ENCODE results near the gene DDA1.

The DDA1 gene

DNA sequence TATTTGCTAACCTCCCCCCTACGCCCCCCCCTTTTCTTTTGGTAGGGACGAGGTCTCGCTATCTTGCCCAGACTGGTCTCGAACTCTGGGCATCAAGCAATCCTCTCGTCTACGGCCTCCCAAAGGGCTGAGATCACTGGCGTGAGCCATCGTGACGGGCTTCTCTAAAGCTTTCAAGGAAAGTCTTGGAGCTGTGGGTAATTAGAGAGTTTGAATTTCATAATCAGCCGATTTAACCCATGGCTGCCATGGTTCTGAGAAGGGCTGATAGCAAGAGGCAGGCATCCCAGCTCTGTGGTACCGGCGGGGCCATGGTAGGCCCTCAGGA, 5.5 kb upstream of the DDA1 start:
- TF ChIP-seq, protein P1, sequence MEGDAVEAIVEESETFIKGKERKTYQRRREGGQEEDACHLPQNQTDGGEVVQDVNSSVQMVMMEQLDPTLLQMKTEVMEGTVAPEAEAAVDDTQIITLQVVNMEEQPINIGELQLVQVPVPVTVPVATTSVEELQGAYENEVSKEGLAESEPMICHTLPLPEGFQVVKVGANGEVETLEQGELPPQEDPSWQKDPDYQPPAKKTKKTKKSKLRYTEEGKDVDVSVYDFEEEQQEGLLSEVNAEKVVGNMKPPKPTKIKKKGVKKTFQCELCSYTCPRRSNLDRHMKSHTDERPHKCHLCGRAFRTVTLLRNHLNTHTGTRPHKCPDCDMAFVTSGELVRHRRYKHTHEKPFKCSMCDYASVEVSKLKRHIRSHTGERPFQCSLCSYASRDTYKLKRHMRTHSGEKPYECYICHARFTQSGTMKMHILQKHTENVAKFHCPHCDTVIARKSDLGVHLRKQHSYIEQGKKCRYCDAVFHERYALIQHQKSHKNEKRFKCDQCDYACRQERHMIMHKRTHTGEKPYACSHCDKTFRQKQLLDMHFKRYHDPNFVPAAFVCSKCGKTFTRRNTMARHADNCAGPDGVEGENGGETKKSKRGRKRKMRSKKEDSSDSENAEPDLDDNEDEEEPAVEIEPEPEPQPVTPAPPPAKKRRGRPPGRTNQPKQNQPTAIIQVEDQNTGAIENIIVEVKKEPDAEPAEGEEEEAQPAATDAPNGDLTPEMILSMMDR (IDR thresholded peaks at IDR 0.05): no peak

DNA sequence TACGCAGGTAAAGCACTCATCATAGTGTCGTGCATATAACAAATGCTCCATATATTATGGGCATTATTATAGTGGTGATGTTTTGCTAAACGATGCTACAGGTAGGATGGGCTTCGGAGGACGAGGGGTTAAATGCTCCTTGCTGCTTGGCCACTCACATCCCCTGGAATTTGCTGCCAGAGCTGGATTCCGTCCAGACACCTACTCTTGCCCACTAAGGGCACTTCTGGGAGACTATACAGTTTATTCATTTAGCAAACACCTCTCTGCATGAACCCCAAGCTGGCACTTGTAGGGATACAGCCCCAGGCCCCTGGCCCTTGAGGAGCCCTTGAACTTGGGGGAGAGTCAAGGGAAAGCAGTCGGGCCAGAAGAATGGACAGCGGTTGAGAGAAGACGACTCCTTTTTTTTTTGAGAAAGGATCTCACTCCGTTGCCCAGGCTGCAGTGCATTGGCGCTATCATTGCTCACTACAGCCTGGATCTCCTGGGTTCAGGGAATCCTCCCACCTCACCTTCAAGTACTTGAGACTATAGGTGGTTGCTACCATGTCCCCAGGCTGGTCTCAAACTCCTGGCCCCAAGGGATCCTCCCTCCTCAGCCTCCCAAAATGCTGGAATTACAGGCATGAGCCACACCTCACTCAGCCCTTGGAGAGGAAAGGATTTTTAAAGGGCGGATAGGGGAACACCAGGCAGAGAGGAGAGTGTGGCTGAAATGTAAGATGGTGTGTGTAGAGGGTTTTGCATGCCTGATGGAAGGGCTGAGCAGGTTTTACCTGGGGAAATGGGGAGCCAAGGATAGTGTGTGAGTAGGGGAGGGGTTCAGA, 4.8 kb upstream of the DDA1 start:
- TF ChIP-seq, protein P1 (IDR thresholded peaks at IDR 0.05): no peak

DNA sequence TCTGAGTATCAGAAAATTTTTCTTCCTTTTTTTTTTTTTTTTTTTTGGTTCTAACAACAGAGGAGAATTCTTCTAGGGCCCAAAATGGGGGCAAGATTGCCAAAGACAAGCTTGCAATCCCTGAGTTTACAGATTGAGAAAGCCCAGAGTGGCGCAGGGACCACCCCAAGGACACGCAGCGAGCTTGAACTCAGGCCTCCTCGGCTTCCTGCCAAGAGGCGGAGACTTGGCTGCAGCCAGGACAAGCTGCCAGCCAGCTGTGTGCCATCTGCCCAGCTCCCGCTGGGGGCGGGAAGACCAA, 4.2 kb upstream of the DDA1 start:
- TF ChIP-seq, protein P1 (IDR thresholded peaks at IDR 0.05): no peak

DNA sequence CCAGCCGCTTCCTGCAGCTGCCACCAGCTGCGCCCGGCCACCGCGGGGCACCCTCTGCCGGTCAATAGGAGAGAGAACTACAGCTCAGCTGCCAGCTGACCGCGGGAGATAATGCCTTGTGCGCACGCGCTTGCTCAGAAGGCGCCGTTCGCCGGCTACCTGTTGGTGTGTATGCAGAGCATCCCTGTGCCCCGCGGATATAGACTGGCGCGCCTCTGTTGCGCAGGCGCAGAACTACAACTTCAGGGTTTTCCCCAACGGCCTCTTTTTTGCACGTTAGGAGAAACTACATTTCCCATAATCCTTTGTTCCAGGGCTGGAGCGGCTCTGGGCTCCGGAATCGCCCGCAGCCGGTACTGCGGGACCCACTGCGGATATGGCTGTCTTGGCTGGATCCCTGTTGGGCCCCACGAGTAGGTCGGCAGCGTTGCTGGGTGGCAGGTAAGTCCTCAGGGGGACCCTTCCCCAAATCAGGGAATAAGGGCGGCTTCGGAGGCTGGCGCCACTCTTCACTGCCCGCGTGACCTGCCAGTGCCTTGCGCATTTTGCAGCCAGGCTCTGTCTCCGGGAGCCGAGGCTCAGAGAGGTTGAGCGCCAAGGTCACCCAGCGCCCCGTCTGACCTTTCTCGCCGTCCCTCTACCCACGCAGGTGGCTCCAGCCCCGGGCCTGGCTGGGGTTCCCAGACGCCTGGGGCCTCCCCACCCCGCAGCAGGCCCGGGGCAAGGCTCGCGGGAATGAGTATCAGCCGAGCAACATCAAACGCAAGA, 3.7 kb upstream of the DDA1 start, which contains the start of gene MRPL34:
Gene MRPL34 (plus strand): TSS at position 356 of the 768 bp plus-strand sequence. CDS start 21 bp downstream, at position 377.
- TF ChIP-seq, protein P1 (IDR thresholded peaks at IDR 0.05): peak; percentile 85

DNA sequence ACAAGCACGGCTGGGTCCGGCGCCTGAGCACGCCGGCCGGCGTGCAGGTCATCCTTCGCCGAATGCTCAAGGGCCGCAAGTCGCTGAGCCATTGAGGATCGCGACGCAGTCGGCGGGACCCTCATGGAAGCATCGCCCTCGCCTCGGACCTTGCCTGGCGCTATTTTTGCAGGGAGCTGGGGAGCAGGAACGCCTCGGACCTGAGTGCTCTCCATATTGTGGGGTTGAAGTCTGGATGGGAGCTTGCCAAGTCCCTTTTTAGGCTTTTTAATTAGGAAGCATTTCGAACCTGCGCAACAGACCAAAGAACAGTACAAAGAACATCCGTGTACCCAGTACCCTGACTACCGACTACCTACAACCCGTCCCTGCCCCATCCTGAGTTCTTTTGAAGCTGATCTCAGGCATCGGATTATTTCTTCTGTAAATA, 3.1 kb upstream of the DDA1 start:
- TF ChIP-seq, protein P1 (IDR thresholded peaks at IDR 0.05): no peak

DNA sequence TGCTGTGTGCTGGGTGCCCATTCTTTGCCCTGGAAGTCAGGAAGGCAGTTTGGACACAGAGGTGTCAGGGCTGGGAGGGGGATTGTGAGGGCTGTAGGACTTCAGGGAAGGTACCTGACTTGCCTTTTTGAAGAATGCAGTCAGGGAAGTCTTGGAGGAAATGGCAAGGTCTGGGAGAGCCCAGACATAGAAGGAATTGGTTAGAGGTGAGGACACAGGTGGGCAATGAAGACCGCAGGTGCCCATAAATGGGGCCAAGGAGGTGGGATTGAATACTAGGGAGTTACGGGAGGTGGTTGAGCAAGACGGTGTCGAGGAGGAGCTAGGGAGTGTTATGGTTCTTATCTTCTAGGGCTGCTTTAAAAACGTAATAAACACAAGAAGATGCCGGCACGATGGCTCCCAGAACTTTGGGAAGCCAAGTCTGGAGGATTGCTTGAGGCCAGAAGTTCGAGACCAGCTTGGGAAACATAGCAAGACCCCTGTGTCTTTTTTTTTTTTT, 1.4 kb upstream of the DDA1 start:
- TF ChIP-seq, protein P1 (IDR thresholded peaks at IDR 0.05): no peak

DNA sequence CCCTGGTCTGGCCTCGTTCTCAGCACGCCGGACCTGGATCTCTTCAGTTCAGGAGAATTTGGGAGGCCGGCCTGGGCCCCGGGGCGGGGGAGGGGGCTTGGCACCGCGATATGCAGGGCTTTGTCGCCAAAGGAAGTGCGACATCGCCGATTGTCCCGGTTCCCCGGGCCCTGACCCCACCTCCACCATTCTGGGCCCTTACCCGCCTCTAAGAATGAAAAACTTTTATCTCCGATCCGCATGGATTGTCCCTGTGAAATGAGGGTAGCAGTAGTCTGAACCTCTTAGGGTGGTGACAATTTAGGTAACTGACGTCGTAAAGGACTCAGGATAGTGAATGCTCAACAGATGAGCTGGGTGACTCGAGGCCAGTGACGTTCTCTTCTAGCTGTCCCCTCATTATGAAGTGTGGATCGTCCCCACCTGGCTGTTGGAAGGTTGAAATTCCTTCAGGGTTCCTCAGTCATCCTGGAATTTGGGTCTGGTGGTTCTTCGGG, 650 bp downstream of the DDA1 start:
- TF ChIP-seq, protein P1 (IDR thresholded peaks at IDR 0.05): no peak
